H1 (cell line): Measurements from ENCODE around the gene CYP4V2. TPM values are rescaled to one million over a fixed set of nuclear protein-coding genes. Genes with fewer than 3 reads are reported as not detected.
A peak's percentile ranks its signal among the peaks of the same experiment; 100 is the strongest.

ENCODE experiments used
- BCL11A ChIP-seq, 2 experiments: IDR thresholded peaks; one replicate each; pipeline ENCODE4 v1.6.1; 2011; ENCODE audit warnings: low read depth in 2 of 2, low read length in 2 of 2, mild to moderate bottlenecking in 2 of 2
- NRF1 ChIP-seq: IDR thresholded peaks from 2 replicates; pipeline ENCODE4 v1.6.1; 2011; ENCODE audit warnings: mild to moderate bottlenecking, low read depth, low read length, improper control_type of control experiment
- POU5F1 ChIP-seq: IDR thresholded peaks from 2 replicates; pipeline ENCODE4 v1.6.1; 2011; ENCODE audit warnings: low read depth, mild to moderate bottlenecking, low read length, moderate library complexity
- polyA plus RNA-seq, 7 experiments: library from polyadenylated mRNA; depleted of rRNA in 3 of 7; stranded (reverse) in 5 of 7; unstranded in 2 of 7; fragments of >200 nt in 5 of 7; fragments of 200-250 nt in 2 of 7; gene quantifications; 1 replicate in 5 of 7; 2 replicates in 1 of 7; 4 replicates in 1 of 7; pipeline versions ENCODE4 v1.2.1 to v1.2.3, GENCODE V29; 2011 to 2013; ENCODE audit warnings: missing spikeins in 2 of 7, mixed read lengths in 2 of 7
- total RNA-seq: library from RNA; stranded (reverse); fragmentation: NEBNext Ultra II Directional; extraction: Animal tissue kit (Norgen Biotek cat#: 25700); gene quantifications from 2 replicates; pipeline ENCODE4 v1.2.1, GENCODE V29; 2021

CYP4V2 gene
- total and polyA plus RNA-seq, 2 of the 8 experiments (the other 6 are each of a cell fraction or from before 2014, with no cell fraction given) = 0.65 to 1.0 TPM

DNA sequence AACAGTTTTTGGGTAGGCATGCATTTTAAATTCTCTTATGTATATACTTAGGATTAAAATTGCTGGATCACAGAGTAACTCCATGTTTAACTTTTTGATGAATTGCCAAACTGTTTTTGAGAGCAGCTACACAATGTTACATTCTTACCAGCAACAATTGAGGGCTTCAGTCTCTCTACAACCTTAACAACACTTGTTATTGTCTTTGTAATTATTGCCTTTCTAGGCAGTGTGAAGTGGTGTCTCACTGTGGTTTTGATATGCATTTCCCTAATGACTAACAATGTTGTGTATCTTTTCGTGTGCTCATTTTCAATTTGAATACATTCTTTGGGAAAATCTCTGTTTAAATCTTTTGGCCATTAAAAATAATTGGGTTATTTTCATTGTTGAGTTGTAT is 57.3 kb downstream of the CYP4V2 start (continued):
- TF ChIP-seq BCL11A (IDR thresholded peaks at IDR 0.05; ENCODE audit: low read depth in 2 of 2, low read length in 2 of 2) (peak in 1 of 2 experiments; percentile 90), POU5F1 (peak; percentile 91), NRF1 (no peak)
- TF ChIP-seq, all 59 proteins: peak for 10
